RWPE2 (cell line): ENCODE data around the gene SLC39A11.

Source experiments
- ATAC-seq: fragments of 200-7000 bp; cut with Tn5 transposase; 3 replicates; pipeline ENCODE4 v1.9.1; 2021; ENCODE audit warnings: low read depth
- DNase-seq: peaks from one replicate; pipeline ENCODE4 v3.0.0-alpha.2; 2020; ENCODE audit warnings: low spot score
- H3K27ac ChIP-seq: fragments of 450-650 bp; 2 replicates; pipeline ENCODE4 v1.5.1; 2017; ENCODE audit warnings: mild to moderate bottlenecking; ENCODE audit not compliant: poor library complexity, severe bottlenecking
- H3K27me3 ChIP-seq: fragments of 250-450 bp; sonication (Bioruptor Pico); 2 replicates; pipeline ENCODE4 v1.5.1; 2021; ENCODE audit warnings: mild to moderate bottlenecking, moderate library complexity; ENCODE audit not compliant: insufficient read depth, poor library complexity, severe bottlenecking
- H3K36me3 ChIP-seq: fragments of 250-450 bp; sonication (Bioruptor Pico); 2 replicates; pipeline ENCODE4 v1.5.1; 2020; ENCODE audit warnings: low read depth, mild to moderate bottlenecking, moderate library complexity
- H3K4me1 ChIP-seq: fragments of 250-450 bp; sonication (Bioruptor Pico); 2 replicates; pipeline ENCODE4 v1.5.1; 2021; ENCODE audit warnings: mild to moderate bottlenecking, moderate library complexity; ENCODE audit not compliant: insufficient read depth, poor library complexity, severe bottlenecking
- H3K4me3 ChIP-seq: fragments of 250-450 bp; sonication (Bioruptor Pico); 2 replicates; pipeline ENCODE4 v1.5.1; 2021; ENCODE audit warnings: mild to moderate bottlenecking, moderate library complexity; ENCODE audit not compliant: severe bottlenecking
- H3K9me3 ChIP-seq: fragments of 250-450 bp; sonication (Bioruptor Pico); 2 replicates; pipeline ENCODE4 v1.5.1; 2021; ENCODE audit warnings: mild to moderate bottlenecking, moderate library complexity; ENCODE audit not compliant: severe bottlenecking
- CTCF ChIP-seq: fragments of 450-650 bp; IDR thresholded peaks from one replicate; pipeline ENCODE4 v1.5.1; 2017; ENCODE audit warnings: mild to moderate bottlenecking, moderate library complexity; ENCODE audit not compliant: poor library complexity, severe bottlenecking

Gene SLC39A11

GRCh38 chr17:72737151-72737690 lies 355.3 kb downstream of the SLC39A11 start:
- TF ChIP-seq CTCF: no peak
- H3K4me1 ChIP-seq: no peaks in the 10 kb centered on the region
- no peak for ATAC-seq

GRCh38 chr17:72735592-72735991 lies 356.9 kb downstream of the SLC39A11 start:
- Histone ChIP-seq H3K4me1 (no peaks in the 10 kb centered on the region), H3K27me3 (no peaks in the 10 kb centered on the region), H3K4me3 (no peak overlapping the region), H3K36me3 (no peaks in the 10 kb centered on the region), H3K27ac (no peak overlapping the region), H3K9me3 (no peaks in the 10 kb centered on the region)
- TF ChIP-seq CTCF: no peak
- ATAC-seq: no peak
- no peak for DNase-seq

More at GRCh38 chr17:72737151-72737690, 355.3 kb downstream of the SLC39A11 start:
- no peaks in the 10 kb centered on the region for H3K36me3 ChIP-seq
- H3K27me3 ChIP-seq: no peaks in the 10 kb centered on the region
- DNase-seq: no peak
- H3K9me3 ChIP-seq: no peaks in the 10 kb centered on the region
- no peak overlapping the region for H3K27ac ChIP-seq
- H3K4me3 ChIP-seq: no peak overlapping the region

- Histone ChIP-seq H3K4me3 (no peak overlapping the region), H3K27me3 (no peaks in the 10 kb centered on the region), H3K4me1 (no peaks in the 10 kb centered on the region), H3K27ac (no peak overlapping the region), H3K9me3 (no peaks in the 10 kb centered on the region), H3K36me3 (no peaks in the 10 kb centered on the region)
- ATAC-seq (no peak), DNase-seq (no peak)
- TF ChIP-seq CTCF: no peak
Measured at GRCh38 chr17:72735048-72735447, 357.4 kb downstream of the SLC39A11 start.

- ATAC-seq: no peak
- Histone ChIP-seq H3K4me1 (no peaks in the 10 kb centered on the region), H3K27me3 (no peaks in the 10 kb centered on the region), H3K36me3 (no peaks in the 10 kb centered on the region), H3K4me3 (no peak overlapping the region), H3K9me3 (no peaks in the 10 kb centered on the region), H3K27ac (no peak overlapping the region)
- no peak for TF ChIP-seq CTCF
- no peak for DNase-seq
Measured at GRCh38 chr17:72734613-72735012, 357.9 kb downstream of the SLC39A11 start.

GRCh38 chr17:72733619-72734282 lies 358.7 kb downstream of the SLC39A11 start:
- no peak overlapping the region for H3K27ac ChIP-seq
- no peak for DNase-seq
- H3K4me1 ChIP-seq: no peaks in the 10 kb centered on the region
- no peaks in the 10 kb centered on the region for H3K27me3 ChIP-seq
- no peak for ATAC-seq
- no peak overlapping the region for H3K4me3 ChIP-seq
- H3K36me3 ChIP-seq: no peaks in the 10 kb centered on the region
- H3K9me3 ChIP-seq: no peaks in the 10 kb centered on the region
- no peak for TF ChIP-seq CTCF
